Left lung (tissue), 10 donors: ENCODE results near the gene CASP8AP2. TPM values are rescaled to one million over a fixed set of nuclear protein-coding genes. Genes with fewer than 3 reads are reported as not detected.
"Not testable (repeated sequence)": the region's sequence is repeated elsewhere in the genome, so short reads cannot be mapped to it uniquely, and the experiment has no call there.

Source experiments
- ATAC-seq: fragments of 200-7000 bp; cut with Tn5 transposase; one replicate; pipeline ENCODE4 v1.9.1; 2020; ENCODE audit warnings: moderate library complexity
- DNase-seq, 4 donors: peaks; one replicate each; pipeline ENCODE4 v3.0.0-alpha.2; 2013 to 2020
- H3K27ac ChIP-seq, 2 donors: fragments of 200-600 bp; sonication (generic) in 1 of 2; one replicate each; pipeline versions ENCODE4 v1.5.0 to v1.8.0; 2020 to 2021
- H3K27me3 ChIP-seq, 2 donors: fragments of 200-600 bp; sonication (generic) in 1 of 2; one replicate each; pipeline versions ENCODE4 v1.5.0 to v1.8.0; 2020 to 2021
- H3K36me3 ChIP-seq, 2 donors: fragments of 200-600 bp; sonication (generic) in 1 of 2; one replicate each; pipeline versions ENCODE4 v1.5.0 to v1.8.0; 2020 to 2021
- H3K4me1 ChIP-seq, 2 donors: fragments of 200-600 bp; one replicate each; pipeline ENCODE4 v1.8.0; 2021
- H3K4me3 ChIP-seq, 2 donors: fragments of 200-600 bp; sonication (generic) in 1 of 2; one replicate each; pipeline versions ENCODE4 v1.5.0 to v1.8.0; 2020 to 2021; ENCODE audit warnings: mild to moderate bottlenecking in 1 of 2
- H3K9me3 ChIP-seq, 2 donors: fragments of 200-600 bp; sonication (generic) in 1 of 2; one replicate each; pipeline versions ENCODE4 v1.5.0 to v1.8.0; 2020 to 2021
- CTCF ChIP-seq, 2 donors: fragments of 200-600 bp; sonication (generic) in 1 of 2; IDR thresholded peaks; one replicate each; pipeline versions ENCODE4 v1.5.0 to v1.8.0; 2021; ENCODE audit warnings: antibody characterized with exemption in 2 of 2
- intact Hi-C, 2 donors: fragments of 100-400 bp; cut with DNase I; formaldehyde crosslinking; loops; one replicate each; pipeline versions ENCODE4 v1.11.2 to v1.14.2; 2022
- polyA plus RNA-seq, 6 donors: library from polyadenylated mRNA; unstranded; fragments of 120-200 nt; gene quantifications; one replicate each; pipeline ENCODE4 v1.2.1, GENCODE V29; 2013; ENCODE audit not compliant: insufficient read length in 6 of 6
- total RNA-seq, 2 donors: library from RNA; stranded (reverse); fragmentation: NEBNext Ultra II Directional; extraction: Animal tissue kit (Norgen Biotek cat#: 25700); gene quantifications; one replicate each; pipeline ENCODE4 v1.2.1, GENCODE V29; 2021
- donor health status: DM: no; HTN: yes; CAD: no.
- donor health status: DM: no; HTN: no; CAD: no.

The CASP8AP2 gene
- total and polyA plus RNA-seq, 8 donors, result 15.9 to 30.0 (median 23.5) TPM

- H3K4me1 ChIP-seq, result no peaks in the 10 kb centered on the region
- no peaks in the 10 kb centered on the region for H3K9me3 ChIP-seq
- no peaks in the 10 kb centered on the region for H3K36me3 ChIP-seq
- intact Hi-C loops, result no loop called here
- no peak overlapping the region for H3K4me3 ChIP-seq
- H3K27me3 ChIP-seq, result peaks cover 5 to 51% of the 10 kb centered on the region in 2 donors
- no peak for TF ChIP-seq CTCF (IDR thresholded peaks at IDR 0.05)
- H3K27ac ChIP-seq, result no peak overlapping the region
- ATAC-seq (peak; percentile 94), DNase-seq (peak in 2 of 4 donors; percentile 61 to 77)
These were observed 65.7 kb downstream of the CASP8AP2 start for GRCh38 chr6:89895276-89895874.

GRCh38 chr6:89910001-89910901, 80.6 kb downstream of the CASP8AP2 start:
- intact Hi-C loops, ATAC-seq, H3K4me3 ChIP-seq, H3K4me1 ChIP-seq, H3K9me3 ChIP-seq, DNase-seq, H3K27ac ChIP-seq, H3K36me3 ChIP-seq, H3K27me3 ChIP-seq: not testable (repeated sequence)

GRCh38 chr6:89910902-89911240, 81.2 kb downstream of the CASP8AP2 start:
- Histone ChIP-seq H3K27ac (no peak overlapping the region), H3K4me3 (no peak overlapping the region), H3K36me3 (no peaks in the 10 kb centered on the region), H3K9me3 (peaks cover 0 to 1% of the 10 kb centered on the region in 2 donors), H3K4me1 (no peaks in the 10 kb centered on the region), H3K27me3 (no peaks in the 10 kb centered on the region)
- TF ChIP-seq CTCF (IDR thresholded peaks at IDR 0.05), result no peak
- intact Hi-C loops, result no loop called here
- ATAC-seq (no peak), DNase-seq (no peak)

GRCh38 chr6:89916136-89916920, 86.6 kb downstream of the CASP8AP2 start:
- DNase-seq, result no peak
- H3K27me3 ChIP-seq, result no peaks in the 10 kb centered on the region
- no peak for TF ChIP-seq CTCF (IDR thresholded peaks at IDR 0.05)
- no peak overlapping the region for H3K27ac ChIP-seq
- H3K9me3 ChIP-seq, result peaks cover 0 to 17% of the 10 kb centered on the region in 2 donors
- intact Hi-C loops, result no loop called here
- no peak overlapping the region for H3K4me3 ChIP-seq
- H3K36me3 ChIP-seq, result no peaks in the 10 kb centered on the region
- H3K4me1 ChIP-seq, result no peaks in the 10 kb centered on the region
- no peak for ATAC-seq

GRCh38 chr6:89917216-89917615, 87.5 kb downstream of the CASP8AP2 start:
- H3K4me1 ChIP-seq, result no peaks in the 10 kb centered on the region
- H3K9me3 ChIP-seq, result peaks cover 0 to 17% of the 10 kb centered on the region in 2 donors
- DNase-seq, result no peak
- H3K27ac ChIP-seq, result no peak overlapping the region
- ATAC-seq, result no peak
- H3K36me3 ChIP-seq, result no peaks in the 10 kb centered on the region
- no peaks in the 10 kb centered on the region for H3K27me3 ChIP-seq
- intact Hi-C loops, result no loop called here
- no peak for TF ChIP-seq CTCF (IDR thresholded peaks at IDR 0.05)
- H3K4me3 ChIP-seq, result no peak overlapping the region
